GM21447 (cell line): ENCODE measurements around the gene FNIP2.

ENCODE experiments used
- ATAC-seq: cut with Tn5 transposase; IDR thresholded peaks from one replicate; pipeline ENCODE4 v1.9.1; 2021; ENCODE audit not compliant: unreplicated experiment

Gene FNIP2

GRCh38 chr4:158836002-158836369 is 67.2 kb downstream of the FNIP2 start:
- ATAC-seq: no peak

GRCh38 chr4:158836828-158837449 is 68.1 kb downstream of the FNIP2 start:
- ATAC-seq: no peak

GRCh38 chr4:158837527-158838141 is 68.8 kb downstream of the FNIP2 start:
- no peak for ATAC-seq

- no peak for ATAC-seq
These were observed 71.3 kb downstream of the FNIP2 start for GRCh38 chr4:158840131-158840530.

GRCh38 chr4:158841540-158841939 is 72.7 kb downstream of the FNIP2 start:
- no peak for ATAC-seq

- no peak for ATAC-seq
These were observed 76.7 kb downstream of the FNIP2 start for GRCh38 chr4:158845311-158846041.

- no peak for ATAC-seq
These were observed 78.7 kb downstream of the FNIP2 start for GRCh38 chr4:158847535-158847934.

GRCh38 chr4:158849681-158850080 is 80.9 kb downstream of the FNIP2 start:
- ATAC-seq: no peak

GRCh38 chr4:158850371-158850770 is 81.5 kb downstream of the FNIP2 start:
- ATAC-seq: peak; percentile 82

GRCh38 chr4:158850800-158851644 is 82.2 kb downstream of the FNIP2 start:
- ATAC-seq: peak; percentile 36

- ATAC-seq: no peak
These were observed 85.4 kb downstream of the FNIP2 start for GRCh38 chr4:158854236-158854635.

GRCh38 chr4:158856852-158857251 is 88.0 kb downstream of the FNIP2 start:
- peak; percentile 66 for ATAC-seq

GRCh38 chr4:158857951-158858350 is 89.1 kb downstream of the FNIP2 start:
- ATAC-seq: no peak

GRCh38 chr4:158858410-158859199 is 89.8 kb downstream of the FNIP2 start:
- ATAC-seq: no peak

- no peak for ATAC-seq
These were observed 90.8 kb downstream of the FNIP2 start for GRCh38 chr4:158859661-158860060.

GRCh38 chr4:158860856-158861255 is 92.0 kb downstream of the FNIP2 start:
- peak; percentile 75 for ATAC-seq

- no peak for ATAC-seq
These were observed 92.5 kb downstream of the FNIP2 start for GRCh38 chr4:158861281-158861680.

GRCh38 chr4:158861766-158862165 is 92.9 kb downstream of the FNIP2 start:
- ATAC-seq: no peak

GRCh38 chr4:158863296-158863695 is 94.5 kb downstream of the FNIP2 start:
- no peak for ATAC-seq

- ATAC-seq: no peak
These were observed 96.8 kb downstream of the FNIP2 start for GRCh38 chr4:158865520-158866177.
